IgD-negative memory B cell (primary cell): Measurements from ENCODE around the gene KIRREL3. TPM values are rescaled to one million over a fixed set of nuclear protein-coding genes. Genes with fewer than 3 reads are reported as not detected.

ENCODE experiments used
- H3K27ac Mint-ChIP-seq, 3 donors: one replicate each; pipeline ENCODE4 v1.8.0; 2020 to 2022; ENCODE audit warnings: mild to moderate bottlenecking in 3 of 3, mixed read lengths in 3 of 3, moderate library complexity in 1 of 3
- H3K27me3 Mint-ChIP-seq: one replicate; pipeline ENCODE4 v1.8.0; 2021; ENCODE audit warnings: mixed read lengths
- H3K36me3 Mint-ChIP-seq: one replicate; pipeline ENCODE4 v1.8.0; 2020; ENCODE audit warnings: mild to moderate bottlenecking, mixed read lengths
- H3K4me1 Mint-ChIP-seq, 3 donors: one replicate each; pipeline ENCODE4 v1.8.0; 2020 to 2022; ENCODE audit warnings: mixed read lengths in 3 of 3, mild to moderate bottlenecking in 1 of 3
- H3K4me3 Mint-ChIP-seq, 4 donors: one replicate each; pipeline ENCODE4 v1.8.0; 2020 to 2022; ENCODE audit warnings: mild to moderate bottlenecking in 4 of 4, mixed read lengths in 4 of 4, moderate library complexity in 3 of 4
- H3K9me3 Mint-ChIP-seq, 3 donors: one replicate each; pipeline ENCODE4 v1.8.0; 2020 to 2021; ENCODE audit warnings: mixed read lengths in 3 of 3, mild to moderate bottlenecking in 1 of 3
- polyA plus RNA-seq: library from polyadenylated mRNA; unstranded; fragments of 300-500 nt; fragmentation: Illumina TruSeq; gene quantifications from one replicate; pipeline ENCODE4 v1.2.3, GENCODE V29; 2021

KIRREL3 gene
- polyA plus RNA-seq, 1 donor from 2014 or later = not detected

- H3K36me3 Mint-ChIP-seq = no peaks in the 10 kb centered on the region
- no peak overlapping the region for H3K4me3 Mint-ChIP-seq
- H3K27ac Mint-ChIP-seq = no peak overlapping the region
These were observed 258.0 kb downstream of the KIRREL3 start for GRCh38 chr11:126742582-126742981.

GRCh38 chr11:126740846-126741245 lies 259.7 kb downstream of the KIRREL3 start:
- H3K4me3 Mint-ChIP-seq = peak overlapping the region in 1 of 4 donors; percentile 8
- H3K36me3 Mint-ChIP-seq = no peaks in the 10 kb centered on the region
- H3K27me3 Mint-ChIP-seq = peaks cover 8% of the 10 kb centered on the region
- H3K4me1 Mint-ChIP-seq = no peaks in the 10 kb centered on the region
- no peak overlapping the region for H3K27ac Mint-ChIP-seq
- H3K9me3 Mint-ChIP-seq = no peaks in the 10 kb centered on the region

More at GRCh38 chr11:126742582-126742981, 258.0 kb downstream of the KIRREL3 start:
- H3K4me1 Mint-ChIP-seq = no peaks in the 10 kb centered on the region
- no peaks in the 10 kb centered on the region for H3K9me3 Mint-ChIP-seq
- H3K27me3 Mint-ChIP-seq = peaks cover 3% of the 10 kb centered on the region

- H3K9me3 Mint-ChIP-seq = no peaks in the 10 kb centered on the region
- H3K4me1 Mint-ChIP-seq = no peaks in the 10 kb centered on the region
- H3K27ac Mint-ChIP-seq = no peak overlapping the region
- peaks cover 10% of the 10 kb centered on the region for H3K27me3 Mint-ChIP-seq
- H3K4me3 Mint-ChIP-seq = peak overlapping the region in 1 of 4 donors; percentile 1
- H3K36me3 Mint-ChIP-seq = no peaks in the 10 kb centered on the region
These were observed 260.9 kb downstream of the KIRREL3 start for GRCh38 chr11:126739499-126740145.

- H3K9me3 Mint-ChIP-seq = no peaks in the 10 kb centered on the region
- H3K27me3 Mint-ChIP-seq = peaks cover 6% of the 10 kb centered on the region
- H3K27ac Mint-ChIP-seq = no peak overlapping the region
- H3K4me3 Mint-ChIP-seq = no peak overlapping the region
- no peaks in the 10 kb centered on the region for H3K36me3 Mint-ChIP-seq
- no peaks in the 10 kb centered on the region for H3K4me1 Mint-ChIP-seq
These were observed 262.1 kb downstream of the KIRREL3 start for GRCh38 chr11:126738295-126739031.

GRCh38 chr11:126736682-126737572 lies 263.6 kb downstream of the KIRREL3 start:
- Mint-ChIP-seq H3K4me3 (no peak overlapping the region), H3K9me3 (no peaks in the 10 kb centered on the region), H3K4me1 (no peaks in the 10 kb centered on the region), H3K27ac (no peak overlapping the region), H3K27me3 (peaks cover 9% of the 10 kb centered on the region), H3K36me3 (no peaks in the 10 kb centered on the region)

- Mint-ChIP-seq H3K4me3 (no peak overlapping the region), H3K36me3 (no peaks in the 10 kb centered on the region), H3K9me3 (no peaks in the 10 kb centered on the region), H3K27me3 (peaks cover 9% of the 10 kb centered on the region), H3K4me1 (no peaks in the 10 kb centered on the region), H3K27ac (no peak overlapping the region)
These were observed 265.8 kb downstream of the KIRREL3 start for GRCh38 chr11:126734752-126735151.

- Mint-ChIP-seq H3K9me3 (no peaks in the 10 kb centered on the region), H3K27ac (no peak overlapping the region), H3K27me3 (peaks cover 9% of the 10 kb centered on the region)
These were observed 266.9 kb downstream of the KIRREL3 start for GRCh38 chr11:126733685-126734084.

GRCh38 chr11:126732981-126733380 lies 267.6 kb downstream of the KIRREL3 start:
- Mint-ChIP-seq H3K4me1 (no peaks in the 10 kb centered on the region), H3K9me3 (no peaks in the 10 kb centered on the region), H3K36me3 (no peaks in the 10 kb centered on the region), H3K27ac (no peak overlapping the region), H3K4me3 (no peak overlapping the region), H3K27me3 (peaks cover 9% of the 10 kb centered on the region)

More at GRCh38 chr11:126733685-126734084, 266.9 kb downstream of the KIRREL3 start:
- no peaks in the 10 kb centered on the region for H3K36me3 Mint-ChIP-seq
- H3K4me1 Mint-ChIP-seq = no peaks in the 10 kb centered on the region
- no peak overlapping the region for H3K4me3 Mint-ChIP-seq

GRCh38 chr11:126731576-126732142 lies 268.9 kb downstream of the KIRREL3 start:
- H3K27me3 Mint-ChIP-seq = peaks cover 10% of the 10 kb centered on the region
- H3K4me3 Mint-ChIP-seq = no peak overlapping the region

GRCh38 chr11:126727381-126727780 lies 273.2 kb downstream of the KIRREL3 start:
- Mint-ChIP-seq H3K27me3 (peaks cover 1% of the 10 kb centered on the region), H3K9me3 (peaks cover 0 to 2% (median under 1%) of the 10 kb centered on the region in 3 donors), H3K4me1 (no peaks in the 10 kb centered on the region), H3K4me3 (no peak overlapping the region), H3K36me3 (no peaks in the 10 kb centered on the region), H3K27ac (no peak overlapping the region)

More at GRCh38 chr11:126731576-126732142, 268.9 kb downstream of the KIRREL3 start:
- Mint-ChIP-seq H3K27ac (no peak overlapping the region), H3K36me3 (no peaks in the 10 kb centered on the region), H3K4me1 (no peaks in the 10 kb centered on the region), H3K9me3 (no peaks in the 10 kb centered on the region)

- peaks cover 0 to 3% (median 2%) of the 10 kb centered on the region in 3 donors for H3K9me3 Mint-ChIP-seq
- no peak overlapping the region for H3K4me3 Mint-ChIP-seq
These were observed 275.0 kb downstream of the KIRREL3 start for GRCh38 chr11:126725521-126725920.

GRCh38 chr11:126725043-126725442 lies 275.5 kb downstream of the KIRREL3 start:
- Mint-ChIP-seq H3K27me3 (peaks cover 1% of the 10 kb centered on the region), H3K4me3 (no peak overlapping the region)

More at GRCh38 chr11:126725521-126725920, 275.0 kb downstream of the KIRREL3 start:
- Mint-ChIP-seq H3K4me1 (no peaks in the 10 kb centered on the region), H3K27me3 (peaks cover 1% of the 10 kb centered on the region), H3K27ac (no peak overlapping the region), H3K36me3 (no peaks in the 10 kb centered on the region)

GRCh38 chr11:126723665-126724045 lies 276.9 kb downstream of the KIRREL3 start:
- Mint-ChIP-seq H3K4me1 (no peaks in the 10 kb centered on the region), H3K9me3 (peaks cover 0 to 3% (median 2%) of the 10 kb centered on the region in 3 donors), H3K27me3 (peaks cover 4% of the 10 kb centered on the region), H3K27ac (no peak overlapping the region), H3K4me3 (no peak overlapping the region), H3K36me3 (no peaks in the 10 kb centered on the region)

More at GRCh38 chr11:126725043-126725442, 275.5 kb downstream of the KIRREL3 start:
- Mint-ChIP-seq H3K27ac (no peak overlapping the region), H3K36me3 (no peaks in the 10 kb centered on the region), H3K9me3 (peaks cover 0 to 3% (median 2%) of the 10 kb centered on the region in 3 donors), H3K4me1 (no peaks in the 10 kb centered on the region)

- no peaks in the 10 kb centered on the region for H3K36me3 Mint-ChIP-seq
- no peaks in the 10 kb centered on the region for H3K4me1 Mint-ChIP-seq
- H3K9me3 Mint-ChIP-seq = peaks cover 0 to 3% (median 2%) of the 10 kb centered on the region in 3 donors
- H3K27ac Mint-ChIP-seq = no peak overlapping the region
- no peak overlapping the region for H3K4me3 Mint-ChIP-seq
- peaks cover 4% of the 10 kb centered on the region for H3K27me3 Mint-ChIP-seq
These were observed 277.5 kb downstream of the KIRREL3 start for GRCh38 chr11:126722956-126723664.
